HG03175 (cell line): Measurements from ENCODE around the gene CDK11A.
"Not testable (repeated sequence)": the region's sequence is repeated elsewhere in the genome, so short reads cannot be mapped to it uniquely, and the experiment has no call there.

ENCODE experiments used
- ATAC-seq: cut with Tn5 transposase; IDR thresholded peaks from one replicate; pipeline ENCODE4 v1.9.1; 2021; ENCODE audit warnings: mild to moderate bottlenecking, moderate library complexity; ENCODE audit not compliant: unreplicated experiment

The CDK11A gene

DNA sequence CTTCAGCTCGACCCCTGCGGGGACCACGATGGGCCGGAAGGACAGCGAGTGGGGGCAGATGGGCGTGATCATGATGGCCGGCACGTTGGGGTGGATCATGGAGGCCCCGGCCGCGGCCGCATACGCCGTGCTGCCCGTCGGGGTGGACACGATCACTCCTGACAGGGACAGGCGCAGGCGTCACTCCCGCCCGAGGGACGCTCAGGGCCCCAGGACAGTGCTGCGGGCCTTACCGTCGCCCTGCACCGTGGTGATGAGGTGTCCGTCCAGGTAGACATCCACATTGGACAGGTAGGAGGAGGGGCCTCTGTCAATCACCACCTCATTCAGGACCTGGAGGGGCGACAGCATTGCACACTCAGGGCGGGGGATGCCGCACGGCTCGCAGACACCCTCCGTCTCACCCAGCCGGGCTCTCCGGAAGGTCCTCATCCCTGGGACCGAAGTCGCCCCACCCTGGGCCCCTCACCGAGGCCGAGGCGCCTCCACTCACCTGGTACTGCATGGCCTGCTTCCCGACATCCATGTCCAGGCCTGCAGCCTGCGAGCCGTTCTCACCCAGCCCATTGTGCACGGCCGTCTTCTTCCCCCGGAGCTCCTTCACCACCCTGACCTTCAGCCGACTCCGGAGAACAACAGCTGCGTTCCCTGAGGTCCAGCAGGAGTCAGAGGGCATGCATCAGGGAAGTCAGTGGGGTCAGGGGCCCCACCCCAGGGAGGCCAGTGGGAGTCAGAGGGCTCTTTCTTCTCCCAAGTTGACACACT, 30.1 kb upstream of the CDK11A start:
- no peak for ATAC-seq

DNA sequence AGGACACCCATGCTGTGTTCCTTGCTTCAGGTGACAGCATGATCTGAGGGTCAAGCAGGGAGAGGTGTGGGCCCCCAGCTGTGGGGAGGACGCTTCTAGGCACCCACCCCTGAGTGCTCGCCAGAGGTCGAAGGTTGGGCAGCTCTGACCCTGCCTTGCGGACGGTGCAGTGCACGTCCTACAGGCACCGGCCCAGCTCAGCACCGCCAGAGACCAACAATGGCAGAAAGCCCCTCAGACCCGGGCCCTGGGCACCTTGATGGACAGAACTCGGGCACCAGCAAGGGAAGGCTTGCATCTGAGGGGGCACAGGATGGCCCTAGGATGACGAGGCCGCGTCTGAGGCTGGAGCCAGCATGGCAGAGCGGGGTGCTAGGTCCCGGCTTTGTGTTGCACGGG, 29.4 kb upstream of the CDK11A start:
- ATAC-seq: no peak

GRCh38 chr1:1752636-1753606, 28.8 kb upstream of the CDK11A start:
- no peak for ATAC-seq

- ATAC-seq: no peak
Observed at GRCh38 chr1:1752190-1752589, 28.0 kb upstream of the CDK11A start.

GRCh38 chr1:1749941-1750340, 25.8 kb upstream of the CDK11A start:
- ATAC-seq: not testable (repeated sequence)

- ATAC-seq: no peak
Observed at GRCh38 chr1:1748686-1749321, 24.6 kb upstream of the CDK11A start.

DNA sequence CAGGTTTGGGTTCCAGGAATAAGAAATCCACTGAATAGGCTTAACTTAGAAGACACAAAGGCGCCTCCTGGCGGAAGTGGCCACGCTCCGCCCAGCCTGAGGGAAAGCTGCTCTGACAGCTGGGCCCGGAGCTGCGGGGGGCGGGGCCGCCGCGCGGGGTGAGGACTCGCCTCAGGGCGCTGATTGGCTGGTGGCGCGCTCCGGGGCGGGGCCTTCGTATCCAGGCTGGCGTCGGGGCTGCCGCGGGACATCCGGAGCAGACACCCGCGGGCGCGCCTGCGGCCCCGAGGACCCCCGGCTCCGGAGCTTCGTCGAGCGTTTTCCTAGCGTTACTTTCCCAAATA, 22.4 kb upstream of the CDK11A start:
- peak; percentile 89 for ATAC-seq

GRCh38 chr1:1745651-1746565, 21.8 kb upstream of the CDK11A start:
- ATAC-seq: peak; percentile 60

DNA sequence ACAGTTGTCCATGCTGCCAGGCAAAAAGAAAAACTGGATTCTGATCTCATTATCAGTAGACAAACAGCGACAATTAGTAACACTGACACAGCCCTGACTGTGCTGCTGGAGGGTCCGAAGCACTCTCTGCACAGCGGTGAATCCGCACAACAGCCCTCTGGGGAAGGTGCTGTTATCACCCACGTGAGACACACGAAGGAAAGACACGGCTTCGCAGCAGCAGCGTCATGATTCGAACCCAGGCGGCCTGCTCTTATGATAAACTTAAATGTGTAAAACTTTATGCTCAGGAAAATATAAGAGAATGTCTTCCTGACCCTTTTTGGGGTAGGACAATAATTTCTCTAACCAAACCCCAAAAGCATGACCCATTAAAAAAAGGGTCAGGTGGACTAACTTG, 18.4 kb upstream of the CDK11A start:
- ATAC-seq: not testable (repeated sequence)

DNA sequence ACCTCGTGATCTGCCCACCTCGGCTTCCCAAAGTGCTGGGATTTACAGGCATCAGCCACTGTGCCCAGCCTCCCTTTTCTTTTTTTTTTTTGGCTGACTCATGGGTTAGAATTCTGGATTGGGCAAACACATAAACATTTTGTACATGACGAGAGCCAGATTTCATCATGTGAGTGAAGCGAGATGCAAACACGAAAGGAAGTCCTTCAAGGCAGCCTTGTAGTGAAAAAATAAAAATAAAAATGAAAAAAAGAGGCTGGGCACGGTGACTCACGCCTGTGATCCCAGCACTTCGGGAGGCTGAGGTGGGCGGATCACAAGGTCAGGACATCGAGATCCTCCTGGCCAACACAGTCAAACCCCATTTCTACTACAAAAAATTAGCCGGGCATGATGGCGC, 16.9 kb upstream of the CDK11A start:
- ATAC-seq: not testable (repeated sequence)

DNA sequence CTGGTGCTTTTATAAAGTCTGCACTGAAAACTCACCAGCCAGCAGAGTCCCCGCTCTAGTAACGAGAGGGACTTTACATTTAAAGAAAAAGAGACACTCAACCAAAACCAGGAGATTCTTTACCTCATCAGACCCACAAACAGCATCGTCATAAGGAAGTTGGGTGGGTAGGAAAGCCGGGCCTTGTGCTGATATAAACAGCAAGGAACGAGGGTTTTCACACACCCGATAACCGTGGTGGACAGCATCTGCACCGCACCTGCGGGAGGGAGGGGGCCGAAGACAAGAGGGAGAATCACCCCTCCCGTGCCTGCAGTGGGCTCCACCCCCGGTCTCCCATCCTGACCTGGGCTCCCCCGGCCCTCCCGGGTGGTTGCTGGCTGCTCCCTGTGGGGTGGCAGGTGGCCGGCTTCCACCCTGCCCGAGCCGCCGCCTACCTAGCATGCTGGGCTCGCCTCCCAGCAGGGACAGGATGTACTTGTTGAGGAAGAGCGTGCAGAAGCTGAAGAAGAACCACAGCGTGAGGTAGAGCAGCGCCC, 14.7 kb upstream of the CDK11A start:
- ATAC-seq: not testable (repeated sequence)

- not testable (repeated sequence) for ATAC-seq
Observed at GRCh38 chr1:1737675-1738590, 13.8 kb upstream of the CDK11A start.

GRCh38 chr1:1732381-1732780, 8.2 kb upstream of the CDK11A start:
- ATAC-seq: no peak

DNA sequence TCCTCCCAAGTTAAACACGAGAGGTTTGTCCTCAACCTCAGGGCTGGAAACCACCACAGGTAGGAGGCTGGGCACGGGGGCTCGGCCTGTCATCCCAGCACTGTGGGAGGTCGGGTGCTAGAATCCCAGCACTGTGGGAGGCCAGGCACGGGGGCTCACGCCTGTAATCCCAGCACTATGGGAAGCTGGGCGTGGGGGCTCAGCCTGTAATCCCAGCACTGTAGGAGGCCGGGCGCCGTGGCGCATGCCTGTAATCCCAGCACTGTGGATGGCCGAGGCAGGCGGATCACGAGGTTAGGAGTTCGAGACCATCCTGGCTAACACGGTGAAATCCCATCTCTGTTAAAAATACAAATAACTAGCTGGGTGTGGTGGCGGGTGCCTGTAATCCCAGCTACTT, 6.7 kb upstream of the CDK11A start:
- ATAC-seq: no peak

DNA sequence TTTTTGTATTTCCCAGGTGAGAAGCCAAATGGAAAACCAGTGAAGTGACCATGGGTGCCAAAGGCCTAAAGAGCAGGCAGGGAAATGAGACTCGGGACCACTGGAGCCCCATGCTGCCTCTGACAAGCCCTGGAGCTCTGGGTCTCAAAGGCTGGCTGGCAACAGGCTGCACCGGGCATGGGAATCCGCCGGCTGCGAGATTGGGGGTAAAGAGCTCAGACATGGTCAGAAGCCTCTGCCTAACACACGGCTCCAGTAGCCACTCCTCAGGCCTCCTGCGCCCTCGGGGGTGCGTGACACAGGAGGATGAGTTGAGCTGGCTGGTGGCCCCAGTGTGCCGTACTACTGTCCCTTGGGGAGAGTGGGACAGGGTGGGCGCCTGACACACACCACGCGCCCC, 6.1 kb upstream of the CDK11A start:
- ATAC-seq: not testable (repeated sequence)

DNA sequence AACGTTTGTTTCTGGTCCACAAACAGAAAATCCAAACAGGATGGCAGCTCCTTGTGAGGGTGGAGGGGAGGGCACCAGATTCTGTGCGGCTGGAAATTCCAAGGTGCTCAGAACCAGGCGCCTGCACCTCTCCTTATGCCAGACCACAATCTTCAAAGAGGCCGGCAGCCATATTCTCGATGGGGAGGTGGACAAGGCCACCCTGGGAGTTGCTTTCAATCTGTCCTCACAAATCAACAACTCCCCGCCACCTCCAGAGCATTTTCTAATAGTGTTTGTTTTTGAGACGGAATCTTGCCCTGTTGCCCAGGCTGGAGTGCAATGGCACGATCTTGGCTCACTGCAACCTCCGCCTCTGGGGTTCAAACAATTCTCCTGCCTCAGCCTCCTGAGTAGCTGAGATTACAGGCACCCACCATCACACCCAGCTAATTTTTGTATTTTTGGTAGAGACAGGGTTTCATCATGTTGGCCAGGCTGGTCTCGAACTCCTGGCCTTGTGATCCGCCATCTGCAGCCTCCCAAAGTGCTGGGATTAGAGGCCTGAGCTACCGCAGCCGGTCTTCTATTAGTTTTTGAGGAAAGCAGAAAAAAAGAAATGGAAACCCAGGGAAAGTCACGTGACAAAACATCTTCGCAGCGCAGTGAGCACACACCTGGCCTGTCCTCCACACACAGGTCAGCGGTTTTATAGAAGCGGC, 5.1 kb upstream of the CDK11A start:
- not testable (repeated sequence) for ATAC-seq

- ATAC-seq: not testable (repeated sequence)
Observed at GRCh38 chr1:1728308-1729005, 4.3 kb upstream of the CDK11A start.

- ATAC-seq: not testable (repeated sequence)
Observed at GRCh38 chr1:1727131-1727651, 3.0 kb upstream of the CDK11A start.
